ENCODE data around the gene PDE2A.
A peak's percentile ranks its signal among the peaks of the same experiment; 100 is the strongest.

Gene PDE2A

GRCh38 chr11:72673943-72674828, at the start of gene PDE2A:
TSS of gene PDE2A (minus strand) at chr11:72674422. CDS start at chr11:72674207, 215 bp downstream.
- DNase-seq = no peak

GRCh38 chr11:72723508-72723907, 49.3 kb upstream of the PDE2A start:
- DNase-seq = no peak

- peak; percentile 80 for DNase-seq
Observed at GRCh38 chr11:72722050-72722748, 48.0 kb upstream of the PDE2A start.

- no peak for DNase-seq
Observed at GRCh38 chr11:72721689-72722049, 47.4 kb upstream of the PDE2A start.

GRCh38 chr11:72721276-72721675, 47.1 kb upstream of the PDE2A start:
- no peak for DNase-seq

GRCh38 chr11:72720784-72721183, 46.6 kb upstream of the PDE2A start:
- no peak for DNase-seq

- no peak for DNase-seq
Observed at GRCh38 chr11:72720047-72720446, 45.8 kb upstream of the PDE2A start.

GRCh38 chr11:72719551-72719950, 45.3 kb upstream of the PDE2A start:
- DNase-seq = no peak

- DNase-seq = no peak
Observed at GRCh38 chr11:72719144-72719543, 44.9 kb upstream of the PDE2A start.

GRCh38 chr11:72718101-72718501, 43.9 kb upstream of the PDE2A start:
- no peak for DNase-seq

GRCh38 chr11:72716788-72717435, 42.7 kb upstream of the PDE2A start:
- DNase-seq = no peak

GRCh38 chr11:72716290-72716689, 42.1 kb upstream of the PDE2A start:
- DNase-seq = no peak

- no peak for DNase-seq
Observed at GRCh38 chr11:72712841-72713240, 38.6 kb upstream of the PDE2A start.

GRCh38 chr11:72712168-72712751, 38.0 kb upstream of the PDE2A start:
- no peak for DNase-seq

GRCh38 chr11:72711141-72711540, 36.9 kb upstream of the PDE2A start:
- no peak for DNase-seq

- no peak for DNase-seq
Observed at GRCh38 chr11:72710278-72710677, 36.1 kb upstream of the PDE2A start.

- no peak for DNase-seq
Observed at GRCh38 chr11:72709478-72710238, 35.4 kb upstream of the PDE2A start.

GRCh38 chr11:72707032-72707431, 32.8 kb upstream of the PDE2A start:
- DNase-seq = no peak

GRCh38 chr11:72706579-72706978, 32.4 kb upstream of the PDE2A start:
- no peak for DNase-seq

- no peak for DNase-seq
Observed at GRCh38 chr11:72705442-72706365, 31.5 kb upstream of the PDE2A start.

- no peak for DNase-seq
Observed at GRCh38 chr11:72704783-72705265, 30.6 kb upstream of the PDE2A start.
